HEK293 (cell line): ENCODE measurements around the gene GPR39.

Experiments
- CTCF ChIP-seq: fragments of 450-650 bp; formaldehyde crosslinking; IDR thresholded peaks from 2 replicates; pipeline ENCODE4 v1.5.1; 2016; ENCODE audit warnings: missing biosample characterization, missing genetic modification characterization
- HIC1 ChIP-seq: fragments of 450-650 bp; formaldehyde crosslinking; IDR thresholded peaks from 2 replicates; pipeline ENCODE4 v1.5.1; 2016; ENCODE audit warnings: missing biosample characterization, missing genetic modification characterization
- ZBTB49 ChIP-seq: fragments of 450-650 bp; formaldehyde crosslinking; IDR thresholded peaks from 2 replicates; pipeline ENCODE4 v1.5.1; 2016; ENCODE audit warnings: missing biosample characterization, missing genetic modification characterization, low read depth
- ZBTB8A ChIP-seq: fragments of 450-650 bp; formaldehyde crosslinking; IDR thresholded peaks from 2 replicates; pipeline ENCODE4 v1.5.1; 2016; ENCODE audit warnings: missing biosample characterization, missing genetic modification characterization
- ZNF18 ChIP-seq: fragments of 450-650 bp; formaldehyde crosslinking; IDR thresholded peaks from 2 replicates; pipeline ENCODE4 v1.5.1; 2016; ENCODE audit warnings: missing biosample characterization, missing genetic modification characterization
- ZNF214 ChIP-seq: fragments of 450-650 bp; formaldehyde crosslinking; IDR thresholded peaks from 2 replicates; pipeline ENCODE4 v1.5.1; 2017; ENCODE audit warnings: missing biosample characterization, mild to moderate bottlenecking, missing genetic modification characterization, borderline replicate concordance
- ZNF274 ChIP-seq, 2 experiments: fragments of 200-500 bp in 1 of 2; fragments of 450-650 bp in 1 of 2; sonication (Bioruptor generic) in 1 of 2; formaldehyde crosslinking in 1 of 2; IDR thresholded peaks; 2 replicates each; pipeline versions ENCODE4 v1.5.1 to v1.6.1; 2014 to 2016; ENCODE audit warnings: borderline replicate concordance in 1 of 2, inconsistent platforms in 1 of 2, low read length in 1 of 2, missing biosample characterization in 1 of 2, missing genetic modification characterization in 1 of 2
- ZNF600 ChIP-seq: fragments of 450-650 bp; formaldehyde crosslinking; IDR thresholded peaks from 2 replicates; pipeline ENCODE4 v1.5.1; 2016; ENCODE audit warnings: missing biosample characterization, missing genetic modification characterization
- ZNF776 ChIP-seq: fragments of 450-650 bp; formaldehyde crosslinking; IDR thresholded peaks from 2 replicates; pipeline ENCODE4 v1.5.0; 2017; ENCODE audit warnings: missing biosample characterization, missing genetic modification characterization, borderline replicate concordance
- ZSCAN4 ChIP-seq: fragments of 450-650 bp; formaldehyde crosslinking; IDR thresholded peaks from 2 replicates; pipeline ENCODE4 v1.5.1; 2017; ENCODE audit warnings: missing biosample characterization, missing genetic modification characterization

- TF ChIP-seq ZNF600 (tag by site-specific recombination) (no peak), ZSCAN4 (tag by site-specific recombination) (no peak), ZNF776 (tag by site-specific recombination) (no peak), CTCF (no peak), ZNF274 (IDR thresholded peaks at IDR 0.05; ENCODE audit: low read length) (no peak), ZNF274 (tag by site-specific recombination; IDR thresholded peaks at IDR 0.05; ENCODE audit: borderline replicate concordance) (no peak), ZNF18 (tag by site-specific recombination) (no peak), ZNF214 (tag by site-specific recombination) (no peak), ZBTB49 (tag by site-specific recombination) (no peak), ZBTB8A (tag by site-specific recombination) (no peak), HIC1 (tag by site-specific recombination) (no peak)
Observed at GRCh38 chr2:132618734-132619133, 202.1 kb downstream of the GPR39 start.
